ENCODE data around the gene LYRM7.
"Not testable (repeated sequence)": the region's sequence is repeated elsewhere in the genome, so short reads cannot be mapped to it uniquely, and the experiment has no call there.

GRCh38 chr5:131133091-131133490 lies 37.7 kb upstream of the LYRM7 start:
- not testable (repeated sequence) for TF ChIP-seq CTCF (IDR thresholded peaks at IDR 0.05; ENCODE audit: poor library complexity); EZH2 (IDR thresholded peaks at IDR 0.05; ENCODE audit: borderline replicate concordance)
